ENCODE data around the gene DIAPH2.

Gene DIAPH2

GRCh38 chrX:96700625-96701024, 16.0 kb downstream of the DIAPH2 start:
- no peak for DNase-seq (ENCODE audit: low spot score)
- no peak for TF ChIP-seq CTCF (IDR thresholded peaks at IDR 0.05; ENCODE audit: extremely low read depth, missing control alignments)

GRCh38 chrX:96703379-96703778, 18.7 kb downstream of the DIAPH2 start:
- TF ChIP-seq CTCF (IDR thresholded peaks at IDR 0.05; ENCODE audit: extremely low read depth, missing control alignments) = no peak
- no peak for DNase-seq (ENCODE audit: low spot score)

- TF ChIP-seq CTCF (IDR thresholded peaks at IDR 0.05; ENCODE audit: extremely low read depth, missing control alignments) = no peak
- DNase-seq (ENCODE audit: low spot score) = no peak
These were observed 19.2 kb downstream of the DIAPH2 start for GRCh38 chrX:96703816-96704215.

- TF ChIP-seq CTCF (IDR thresholded peaks at IDR 0.05; ENCODE audit: extremely low read depth, missing control alignments) = no peak
These were observed 20.0 kb downstream of the DIAPH2 start for GRCh38 chrX:96704629-96705028.

GRCh38 chrX:96705905-96706304, 21.3 kb downstream of the DIAPH2 start:
- no peak for TF ChIP-seq CTCF (IDR thresholded peaks at IDR 0.05; ENCODE audit: extremely low read depth, missing control alignments)
- no peak for DNase-seq (ENCODE audit: low spot score)

More at GRCh38 chrX:96704629-96705028, 20.0 kb downstream of the DIAPH2 start:
- DNase-seq (ENCODE audit: low spot score) = no peak

- no peak for TF ChIP-seq CTCF (IDR thresholded peaks at IDR 0.05; ENCODE audit: extremely low read depth, missing control alignments)
- no peak for DNase-seq (ENCODE audit: low spot score)
These were observed 23.2 kb downstream of the DIAPH2 start for GRCh38 chrX:96707804-96708203.

GRCh38 chrX:96710031-96710430, 25.4 kb downstream of the DIAPH2 start:
- TF ChIP-seq CTCF (IDR thresholded peaks at IDR 0.05; ENCODE audit: extremely low read depth, missing control alignments) = no peak
- DNase-seq (ENCODE audit: low spot score) = no peak

Data from GM20000 (cell line).